ENCODE measurements around the gene CATSPER3. TPM values are rescaled to one million over a fixed set of nuclear protein-coding genes. Genes with fewer than 3 reads are reported as not detected.

CATSPER3 gene
- 1.0 TPM for total RNA-seq

GRCh38 chr5:134967607-134968006 lies at the start of gene CATSPER3:
Gene CATSPER3 (plus strand): TSS chr5:134967907. CDS start chr5:134967992, 85 bp downstream.
- no peak for DNase-seq (ENCODE audit: low spot score)

DNA sequence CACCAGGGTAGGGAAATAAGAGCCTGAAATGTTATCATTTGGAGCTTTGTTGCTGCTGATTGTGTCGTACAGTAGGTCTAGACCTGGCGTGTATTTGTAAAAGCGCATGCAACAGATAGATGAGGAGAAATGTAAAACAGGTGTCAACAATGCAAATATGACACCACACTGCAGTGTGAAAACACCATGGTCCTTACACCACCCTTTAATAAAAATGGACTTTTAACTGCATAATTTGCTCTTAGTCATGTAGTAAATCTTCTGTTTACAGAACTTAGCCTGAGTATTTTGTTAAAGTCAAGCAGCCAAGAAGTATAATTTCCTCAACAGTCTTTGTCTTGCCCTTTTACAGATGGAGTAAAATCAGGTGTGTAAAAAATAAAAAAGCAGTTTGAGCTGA lies 48.8 kb upstream of the CATSPER3 start:
- DNase-seq (ENCODE audit: low spot score) = no peak

- no peak for DNase-seq (ENCODE audit: low spot score)
These were observed 46.7 kb upstream of the CATSPER3 start for GRCh38 chr5:134920848-134921575.

DNA sequence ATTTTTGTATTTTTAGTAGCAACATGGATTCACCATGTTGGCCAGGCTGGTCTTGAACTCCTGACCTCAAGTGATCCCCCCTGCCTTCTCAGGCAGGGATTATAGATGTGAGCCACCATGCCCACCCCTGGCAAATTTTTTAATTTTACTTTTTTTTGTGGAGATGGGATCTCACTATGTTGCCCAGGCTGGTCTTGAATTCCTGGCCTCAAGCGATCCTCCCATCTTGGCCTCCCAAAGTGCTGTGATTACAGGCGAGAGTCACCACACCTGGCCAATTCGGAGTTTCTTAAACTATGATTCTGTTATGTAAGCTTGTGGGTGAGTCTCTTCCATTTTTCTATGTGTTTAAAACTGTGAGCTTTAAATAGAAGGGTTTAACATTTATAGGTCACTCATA lies 35.2 kb upstream of the CATSPER3 start:
- no peak for DNase-seq (ENCODE audit: low spot score)

- DNase-seq (ENCODE audit: low spot score) = no peak
These were observed 33.5 kb upstream of the CATSPER3 start for GRCh38 chr5:134934202-134934601.

GRCh38 chr5:134935711-134936602 lies 31.8 kb upstream of the CATSPER3 start:
- no peak for DNase-seq (ENCODE audit: low spot score)

- no peak for DNase-seq (ENCODE audit: low spot score)
These were observed 30.2 kb upstream of the CATSPER3 start for GRCh38 chr5:134937526-134937925.

- DNase-seq (ENCODE audit: low spot score) = no peak
These were observed 29.7 kb upstream of the CATSPER3 start for GRCh38 chr5:134938030-134938429.

DNA sequence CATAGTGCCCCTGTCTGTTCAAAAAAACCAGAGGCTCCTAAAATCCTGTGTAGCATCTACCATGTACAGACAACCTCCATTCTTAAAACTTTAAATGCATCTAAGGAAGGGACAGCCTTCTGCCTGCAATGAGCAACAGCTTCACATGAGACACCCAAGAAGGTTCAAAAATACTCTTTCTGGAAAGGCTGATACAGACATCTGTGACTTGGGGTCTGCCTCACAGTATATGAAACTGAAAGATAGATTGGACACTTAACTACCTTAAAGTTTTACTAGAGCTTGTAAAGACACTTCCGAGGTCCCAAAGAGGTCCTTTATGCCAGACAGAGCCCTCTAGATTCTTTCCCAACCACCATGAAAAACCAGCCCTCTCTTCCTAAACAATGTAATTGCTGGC lies 28.2 kb upstream of the CATSPER3 start:
- DNase-seq (ENCODE audit: low spot score) = no peak

- no peak for DNase-seq (ENCODE audit: low spot score)
These were observed 24.2 kb upstream of the CATSPER3 start for GRCh38 chr5:134943547-134943946.

DNA sequence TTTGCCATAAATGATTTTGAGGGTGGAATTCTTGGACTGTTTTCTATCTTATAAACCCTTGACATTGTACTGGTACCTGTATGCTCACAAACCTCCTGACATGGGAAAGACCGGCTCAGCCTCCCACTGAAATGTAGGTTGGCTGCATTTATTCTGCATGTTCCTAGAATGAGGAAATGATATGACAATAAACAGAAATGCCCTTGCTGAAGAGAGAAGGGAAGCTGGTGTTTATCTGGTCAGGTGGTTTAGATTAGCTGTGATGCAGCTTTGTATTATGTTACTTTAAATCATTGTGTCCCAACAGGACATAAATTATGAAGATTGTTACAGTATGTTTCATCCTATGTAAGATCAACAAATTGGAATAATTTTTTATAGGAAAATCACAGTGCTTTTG lies 23.1 kb upstream of the CATSPER3 start:
- DNase-seq (ENCODE audit: low spot score) = no peak

DNA sequence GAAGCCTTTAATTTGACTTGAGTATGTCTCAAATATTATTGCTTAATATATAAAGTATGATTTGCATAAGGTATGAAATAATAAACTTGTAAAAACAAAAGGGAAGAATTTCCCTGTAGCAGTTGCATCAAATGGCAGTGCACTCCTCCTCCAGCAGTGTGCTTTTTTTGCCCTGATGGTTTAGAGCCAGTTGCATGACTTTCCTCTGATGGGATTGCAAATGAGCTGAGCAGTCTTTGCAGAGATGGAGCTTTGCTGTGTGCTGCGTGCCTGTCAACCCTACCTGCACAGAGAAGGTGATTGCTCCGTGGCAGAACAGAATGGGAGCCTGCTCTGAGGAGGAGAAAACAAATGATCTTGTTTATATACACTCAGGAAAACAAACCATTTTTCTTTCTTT lies 22.7 kb upstream of the CATSPER3 start:
- DNase-seq (ENCODE audit: low spot score) = no peak

DNA sequence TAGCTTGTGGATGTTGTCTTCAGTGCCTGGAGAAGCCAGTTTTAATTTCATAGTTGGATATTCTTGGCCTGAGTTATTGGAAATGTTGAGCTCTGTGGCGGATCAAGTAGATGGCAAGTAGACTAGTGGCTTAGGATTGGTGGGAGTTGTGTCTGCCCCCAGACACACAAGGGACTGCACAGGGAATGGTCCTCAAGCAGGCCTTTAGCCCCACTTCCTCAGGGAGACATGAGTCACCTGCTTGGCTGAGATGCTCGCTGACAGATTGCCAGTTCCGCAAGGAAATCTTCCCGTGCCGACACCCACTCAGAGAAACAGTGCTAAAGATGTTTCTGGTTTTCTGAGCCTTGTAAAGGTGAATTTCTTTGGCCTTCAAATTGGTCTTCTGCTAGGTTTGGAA lies 18.8 kb upstream of the CATSPER3 start:
- DNase-seq (ENCODE audit: low spot score) = no peak

DNA sequence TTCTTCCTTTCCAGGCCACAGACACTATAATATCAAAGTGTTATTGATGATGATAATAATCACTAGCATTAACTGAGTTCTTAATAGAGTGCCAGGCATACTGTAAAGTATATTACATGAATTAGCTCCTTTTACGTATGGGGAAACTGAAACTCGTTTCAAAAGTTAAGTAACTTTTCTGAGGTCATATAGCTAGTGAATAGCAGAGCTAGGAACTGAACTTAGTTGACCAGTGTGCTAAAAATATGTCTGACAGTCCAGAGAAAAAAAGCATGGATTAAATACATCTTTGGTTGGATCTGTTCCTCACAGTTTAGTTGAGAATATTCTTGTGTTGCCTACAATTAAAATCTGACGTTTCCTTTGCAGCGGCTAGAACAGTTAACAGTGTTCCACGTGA lies 18.4 kb upstream of the CATSPER3 start:
- DNase-seq (ENCODE audit: low spot score) = no peak

DNA sequence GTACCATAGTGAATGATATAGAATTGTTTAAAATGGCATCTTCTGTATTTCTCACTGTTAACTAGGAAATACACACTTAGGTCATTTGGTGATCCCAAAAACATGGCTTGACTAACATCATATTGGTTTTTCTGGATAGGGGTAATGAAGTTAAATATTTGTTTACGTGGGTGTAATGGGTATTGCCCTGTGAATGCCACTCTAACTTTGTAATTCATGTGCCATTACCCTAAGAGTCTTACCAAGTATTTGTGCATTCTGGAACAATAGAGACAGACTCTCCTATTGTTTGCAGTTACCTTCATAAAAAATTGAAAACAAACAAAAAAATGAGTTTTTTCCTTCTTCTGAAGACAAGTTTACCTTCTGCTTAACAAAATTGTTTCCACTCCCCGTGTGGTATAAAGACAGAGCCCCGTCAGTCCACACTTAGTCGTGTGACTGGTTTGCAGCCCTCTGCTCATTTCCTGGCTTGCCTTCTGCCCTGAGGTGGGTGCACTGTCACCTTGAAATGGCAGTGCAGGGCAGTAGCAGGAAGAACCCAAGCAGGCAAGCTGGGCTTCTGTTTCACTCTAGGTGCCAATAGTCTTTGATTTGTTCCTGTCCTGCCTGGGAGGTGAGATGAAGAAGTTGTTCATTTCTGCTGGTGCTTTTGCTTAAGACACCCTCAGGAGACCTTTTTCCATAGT lies 9.6 kb upstream of the CATSPER3 start:
- DNase-seq (ENCODE audit: low spot score) = no peak

GRCh38 chr5:134958755-134959154 lies 9.0 kb upstream of the CATSPER3 start:
- no peak for DNase-seq (ENCODE audit: low spot score)

- DNase-seq (ENCODE audit: low spot score) = no peak
These were observed 4.6 kb upstream of the CATSPER3 start for GRCh38 chr5:134963098-134963497.

GRCh38 chr5:134964359-134965270 lies 3.1 kb upstream of the CATSPER3 start:
- DNase-seq (ENCODE audit: low spot score) = no peak

- DNase-seq (ENCODE audit: low spot score) = no peak
These were observed 2.4 kb upstream of the CATSPER3 start for GRCh38 chr5:134965271-134965825.

GRCh38 chr5:134968055-134968454 lies 348 bp downstream of the CATSPER3 start:
- DNase-seq (ENCODE audit: low spot score) = no peak

DNA sequence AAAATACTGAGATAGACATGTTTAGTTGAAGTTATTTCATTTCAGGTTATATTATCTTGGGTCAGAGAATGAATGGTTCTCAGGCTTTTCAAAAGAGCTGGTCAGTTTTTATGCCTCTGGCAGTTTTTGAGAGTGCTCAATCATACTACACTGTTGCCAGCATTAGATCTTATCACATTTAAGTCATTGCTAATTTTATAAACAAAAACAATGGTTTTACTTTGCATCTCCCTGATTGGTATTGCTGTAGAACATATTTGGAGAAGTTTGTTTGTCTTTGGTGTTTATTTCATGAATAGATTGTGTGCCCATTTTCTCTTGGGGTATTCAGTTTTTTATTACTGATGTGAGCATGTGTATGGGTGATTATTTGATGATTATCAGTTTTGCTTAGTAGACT lies 1.5 kb downstream of the CATSPER3 start:
- no peak for DNase-seq (ENCODE audit: low spot score)
